Gastrocnemius medialis (tissue), 4 donors: Measurements from ENCODE around the gene ZNF804A.

Experiments
- CTCF ChIP-seq, 5 experiments: fragments of 450-650 bp in 3 of 5; fragments of 200-600 bp in 2 of 5; sonication (generic) in 2 of 5; IDR thresholded peaks in 4 of 5; conservative IDR thresholded peaks in 1 of 5; 1 replicate in 4 of 5; 2 replicates in 1 of 5; pipeline ENCODE4 v1.5.1; 2016 to 2019; ENCODE audit warnings: antibody characterized with exemption in 5 of 5, mild to moderate bottlenecking in 3 of 5, moderate library complexity in 3 of 5
- POLR2A ChIP-seq, 2 donors: fragments of 450-650 bp; IDR thresholded peaks; one replicate each; pipeline ENCODE4 v1.6.1; 2017; ENCODE audit warnings: antibody characterized with exemption in 2 of 2, mild to moderate bottlenecking in 2 of 2, moderate library complexity in 2 of 2

- TF ChIP-seq POLR2A (IDR thresholded peaks at IDR 0.05) (no peak), CTCF (IDR thresholded peaks at IDR 0.05 in 4 of 5, conservative IDR thresholded peaks at IDR 0.05 in 1 of 5) (no peak)
Observed at GRCh38 chr2:184633726-184634125, 35.4 kb downstream of the ZNF804A start.
